Measurements from ENCODE around the gene RC3H1.
"Not testable (repeated sequence)": the region's sequence is repeated elsewhere in the genome, so short reads cannot be mapped to it uniquely, and the experiment has no call there.

RC3H1 gene

GRCh38 chr1:174022080-174022975, at the start of gene RC3H1:
TSS of gene RC3H1 (minus strand) at chr1:174022357. CDS start at chr1:173992985, 29,372 bp downstream.
- peak; percentile 70 to 84 for DNase-seq (ENCODE audit: low read depth in 2 of 2)

GRCh38 chr1:174070614-174071013, 48.5 kb upstream of the RC3H1 start:
- DNase-seq (ENCODE audit: low read depth in 2 of 2) = no peak

DNA sequence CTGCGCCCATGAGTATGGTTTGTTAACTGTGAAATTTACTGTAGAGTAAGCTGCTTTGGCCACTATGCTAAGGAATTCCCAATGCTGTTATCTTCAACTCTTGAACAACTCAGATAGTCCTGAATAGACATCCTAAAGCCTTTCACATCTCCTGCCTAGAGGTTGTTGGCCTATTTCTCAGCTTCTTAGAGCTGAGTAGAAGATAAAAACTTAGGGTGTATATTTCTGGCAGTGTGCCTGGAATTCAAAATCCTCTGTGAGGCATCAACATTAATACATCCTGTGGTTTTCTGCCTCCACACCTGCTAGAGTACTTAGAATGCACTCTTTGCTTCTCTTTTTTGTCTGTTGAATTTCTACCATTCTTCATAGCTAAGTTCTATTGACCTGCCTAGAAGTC, 45.8 kb upstream of the RC3H1 start:
- DNase-seq (ENCODE audit: low read depth in 2 of 2) = no peak

DNA sequence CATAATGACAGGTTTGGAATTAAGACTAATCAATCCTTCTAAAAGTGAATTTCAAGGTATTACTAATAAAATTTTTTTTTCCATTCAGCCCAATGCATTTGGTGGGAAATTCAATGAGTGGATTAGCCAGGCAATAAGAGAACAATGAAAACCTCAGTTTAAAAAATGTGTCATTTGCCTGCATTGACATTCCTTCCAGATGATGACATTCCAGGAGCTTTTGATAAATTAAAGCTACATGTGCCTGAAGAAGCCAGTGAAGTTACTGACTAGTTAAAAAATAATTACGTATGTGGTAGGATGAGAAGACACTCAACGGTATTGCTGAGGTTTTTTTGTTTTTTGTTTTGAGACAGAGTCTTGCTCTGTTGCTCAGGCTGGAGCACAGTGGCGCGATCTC, 37.9 kb upstream of the RC3H1 start:
- DNase-seq (ENCODE audit: low read depth in 2 of 2) = no peak

- DNase-seq (ENCODE audit: low read depth in 2 of 2) = no peak
Observed at GRCh38 chr1:174058624-174059023, 36.5 kb upstream of the RC3H1 start.

GRCh38 chr1:174056609-174057008, 34.5 kb upstream of the RC3H1 start:
- DNase-seq (ENCODE audit: low read depth in 2 of 2) = not testable (repeated sequence)

- not testable (repeated sequence) for DNase-seq (ENCODE audit: low read depth in 2 of 2)
Observed at GRCh38 chr1:174055797-174056196, 33.6 kb upstream of the RC3H1 start.

DNA sequence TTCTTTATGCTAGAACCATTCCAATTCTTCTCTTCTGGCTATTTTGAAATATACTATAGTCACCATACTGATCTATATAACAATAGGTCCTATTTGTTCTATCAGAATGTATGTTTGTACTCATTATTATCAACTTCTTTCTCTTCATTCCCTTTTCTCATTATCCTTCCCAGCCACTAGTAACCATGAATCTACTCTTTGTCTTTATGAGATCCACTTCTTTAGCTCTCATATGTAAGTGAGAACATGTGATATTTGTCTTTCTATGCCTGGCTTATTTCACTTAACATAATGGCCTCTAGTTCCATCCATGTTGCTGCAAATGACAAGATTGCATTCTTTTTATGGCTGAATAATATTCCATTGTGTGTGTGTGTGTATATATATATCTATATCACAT, 31.7 kb upstream of the RC3H1 start:
- DNase-seq (ENCODE audit: low read depth in 2 of 2) = no peak

GRCh38 chr1:174052621-174053020, 30.5 kb upstream of the RC3H1 start:
- DNase-seq (ENCODE audit: low read depth in 2 of 2) = no peak

DNA sequence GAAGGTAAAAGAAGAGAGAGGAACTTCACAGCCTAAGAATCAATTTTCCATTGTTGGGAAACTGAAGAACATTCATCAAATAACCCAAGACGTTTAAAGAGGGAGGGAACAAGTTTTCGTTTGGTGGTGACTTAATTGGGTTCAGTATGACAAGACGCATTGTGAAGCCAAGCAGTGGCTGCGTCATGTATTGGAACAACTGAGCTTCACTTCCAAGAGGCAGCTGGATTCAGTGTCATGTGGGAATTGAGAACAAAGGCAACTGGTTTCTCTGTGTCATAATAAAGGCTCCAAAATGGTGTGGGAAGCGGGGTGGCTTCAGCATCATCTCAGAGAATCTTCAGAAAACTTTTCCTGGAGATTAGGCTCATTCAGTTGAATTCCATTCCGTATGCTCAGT, 29.8 kb upstream of the RC3H1 start:
- DNase-seq (ENCODE audit: low read depth in 2 of 2) = no peak

DNA sequence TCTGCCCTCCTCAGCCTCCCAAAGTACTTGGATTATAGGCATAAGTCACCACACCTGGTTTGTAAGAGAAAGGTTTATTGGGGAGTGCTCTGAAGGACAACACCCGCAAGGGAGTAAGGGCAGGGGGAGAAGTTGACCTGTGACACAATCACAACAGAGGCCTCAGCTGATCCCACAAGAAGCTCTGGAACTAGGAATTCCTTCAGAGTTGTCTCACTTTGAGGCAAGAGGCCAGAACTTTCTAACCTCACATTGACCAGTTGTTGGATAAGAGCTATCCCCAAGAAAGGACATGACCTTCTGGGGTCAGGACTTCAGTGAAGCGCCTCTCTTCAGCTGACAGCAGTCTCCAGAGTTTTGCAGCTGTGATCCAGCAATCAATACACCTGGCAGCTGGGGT, 27.4 kb upstream of the RC3H1 start:
- DNase-seq (ENCODE audit: low read depth in 2 of 2) = no peak

DNA sequence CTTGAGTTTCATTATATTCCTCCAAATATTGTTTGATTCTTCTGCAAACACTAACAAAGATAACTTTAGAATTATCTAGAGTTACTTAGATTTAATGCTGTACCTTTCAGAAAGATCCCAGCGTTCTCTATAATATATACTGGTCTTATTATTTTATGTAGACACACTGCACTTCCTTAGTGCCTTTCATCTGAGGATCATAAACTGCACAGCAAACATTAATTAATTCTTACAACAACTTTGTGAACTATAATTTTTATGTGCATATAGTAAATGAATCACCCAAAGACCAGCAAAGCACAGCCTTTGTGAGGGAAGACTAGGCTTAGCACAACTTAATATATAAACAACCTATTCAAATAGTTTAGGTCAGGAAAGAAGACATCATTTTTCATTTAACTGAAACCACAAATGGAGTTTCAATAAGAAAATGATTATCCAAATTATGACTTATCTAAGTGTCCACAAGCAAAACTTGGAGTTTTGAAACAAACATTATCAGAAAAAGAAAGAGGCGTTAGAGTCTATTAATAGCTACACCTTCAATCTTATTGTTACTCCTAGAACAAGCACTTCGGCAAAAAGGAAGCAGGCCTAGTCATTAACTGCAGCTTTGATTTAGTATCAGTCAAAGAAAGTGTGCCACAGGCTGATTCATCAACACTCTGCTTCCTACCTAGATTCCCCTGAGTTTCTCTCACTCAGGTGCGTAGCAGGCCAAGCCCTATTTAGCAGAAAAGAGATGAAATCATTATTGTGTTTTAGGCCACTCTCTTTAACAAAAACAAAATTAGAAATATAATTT, 22.5 kb upstream of the RC3H1 start:
- DNase-seq (ENCODE audit: low read depth in 2 of 2) = no peak

DNA sequence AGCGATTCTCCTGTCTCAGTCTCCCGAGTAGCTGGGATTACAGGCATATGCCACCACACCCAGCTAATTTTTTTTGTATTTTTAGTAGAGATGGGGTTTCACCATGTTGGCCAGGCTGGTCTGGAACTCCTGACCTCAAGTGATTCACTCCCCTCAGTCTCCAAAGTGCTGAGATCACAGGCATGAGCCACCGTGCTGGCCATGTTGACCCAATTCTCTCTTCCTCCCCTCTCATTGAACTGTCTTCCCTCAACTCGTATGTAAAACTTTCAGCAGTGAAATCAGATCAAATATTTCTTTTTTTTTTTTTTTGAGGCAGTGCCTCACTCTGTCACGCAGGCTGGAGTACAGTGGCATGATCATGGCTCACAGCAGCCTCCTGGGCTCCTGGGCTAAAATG, 20.4 kb upstream of the RC3H1 start:
- not testable (repeated sequence) for DNase-seq (ENCODE audit: low read depth in 2 of 2)

DNA sequence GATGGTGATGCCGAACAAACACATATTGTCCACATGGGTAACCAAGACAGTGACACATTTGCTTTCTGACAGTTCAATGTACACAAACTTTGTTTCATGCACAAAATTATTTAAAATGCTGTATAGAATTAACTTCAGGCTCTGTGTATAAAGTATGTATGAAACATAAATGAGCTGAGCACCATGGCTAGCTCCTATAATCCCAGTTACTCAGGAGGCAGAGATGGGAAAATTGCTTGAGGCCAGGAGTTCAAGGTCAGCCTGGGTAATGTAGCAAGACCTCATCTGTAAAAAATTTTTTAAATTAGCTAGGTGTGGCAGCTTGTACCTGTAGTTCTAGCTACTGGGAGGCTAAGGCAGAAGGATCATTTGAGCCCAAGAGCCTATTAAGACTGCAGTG, 19.2 kb upstream of the RC3H1 start:
- no peak for DNase-seq (ENCODE audit: low read depth in 2 of 2)

GRCh38 chr1:174040387-174040786, 18.2 kb upstream of the RC3H1 start:
- no peak for DNase-seq (ENCODE audit: low read depth in 2 of 2)

GRCh38 chr1:174039027-174039426, 16.9 kb upstream of the RC3H1 start:
- DNase-seq (ENCODE audit: low read depth in 2 of 2) = no peak

DNA sequence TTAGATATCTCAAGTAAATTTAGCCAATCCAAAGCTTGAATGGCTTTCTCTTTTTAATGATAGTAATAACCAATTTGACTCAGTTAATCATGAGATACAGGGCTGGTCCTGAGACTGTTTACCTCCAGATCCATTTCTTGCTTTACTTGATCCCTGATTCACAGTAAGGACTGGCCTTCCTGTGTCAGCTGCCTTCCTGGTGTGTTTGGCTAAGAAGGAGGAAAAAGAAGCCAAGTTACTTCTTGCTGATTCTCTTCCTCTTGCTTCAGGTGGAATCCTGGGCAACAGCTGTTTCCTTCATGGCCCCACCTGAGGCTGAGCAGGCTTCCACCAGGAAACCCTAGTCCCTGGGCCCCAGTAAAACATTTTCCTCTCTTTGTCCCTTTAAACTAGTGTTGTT, 14.6 kb upstream of the RC3H1 start:
- DNase-seq (ENCODE audit: low read depth in 2 of 2) = no peak

DNA sequence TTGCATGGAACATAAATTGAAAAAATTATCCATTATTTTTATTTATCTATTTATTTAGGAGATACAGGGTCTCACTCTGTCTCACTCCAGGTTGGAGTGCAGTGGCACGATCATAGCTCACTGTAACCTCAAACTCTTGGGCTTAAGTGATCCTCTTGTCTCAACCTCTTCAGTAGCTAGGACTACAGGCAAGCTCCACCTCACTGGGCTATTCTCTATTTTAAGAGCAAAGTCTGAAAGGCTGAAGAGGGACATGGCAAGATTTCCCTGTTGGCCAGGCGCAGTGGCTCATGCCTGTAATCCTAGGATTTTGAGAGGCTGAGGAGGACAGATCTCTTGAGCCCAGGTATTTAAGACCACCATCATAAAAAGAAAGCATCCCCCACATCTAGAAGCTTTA, 14.0 kb upstream of the RC3H1 start:
- no peak for DNase-seq (ENCODE audit: low read depth in 2 of 2)

DNA sequence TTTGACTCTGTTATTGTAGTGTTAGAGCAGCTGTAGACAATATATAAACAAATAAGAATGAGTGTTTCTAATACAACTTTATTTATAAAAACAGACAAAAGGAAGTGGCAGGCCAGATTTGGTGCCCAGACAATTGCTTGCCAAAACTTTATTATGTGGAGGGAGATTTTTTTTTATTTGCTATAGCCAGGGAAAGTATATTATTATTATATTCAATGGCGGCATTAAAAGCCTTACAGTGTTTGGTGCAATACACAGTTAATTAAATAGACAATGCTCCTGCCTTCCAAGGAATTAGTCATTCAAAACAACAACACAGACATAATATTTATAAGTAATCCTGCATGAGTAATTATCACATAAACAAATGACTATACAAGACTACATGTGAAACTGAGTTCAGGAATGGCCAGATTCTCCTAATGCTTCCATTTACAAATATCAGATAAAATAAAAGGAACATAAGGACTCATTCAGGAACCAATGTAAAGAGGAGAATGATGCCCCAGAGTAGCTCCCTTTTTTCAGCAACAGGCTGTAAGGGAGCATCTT, 10.6 kb upstream of the RC3H1 start:
- no peak for DNase-seq (ENCODE audit: low read depth in 2 of 2)

- DNase-seq (ENCODE audit: low read depth in 2 of 2) = no peak
Observed at GRCh38 chr1:174031099-174031498, 8.9 kb upstream of the RC3H1 start.

DNA sequence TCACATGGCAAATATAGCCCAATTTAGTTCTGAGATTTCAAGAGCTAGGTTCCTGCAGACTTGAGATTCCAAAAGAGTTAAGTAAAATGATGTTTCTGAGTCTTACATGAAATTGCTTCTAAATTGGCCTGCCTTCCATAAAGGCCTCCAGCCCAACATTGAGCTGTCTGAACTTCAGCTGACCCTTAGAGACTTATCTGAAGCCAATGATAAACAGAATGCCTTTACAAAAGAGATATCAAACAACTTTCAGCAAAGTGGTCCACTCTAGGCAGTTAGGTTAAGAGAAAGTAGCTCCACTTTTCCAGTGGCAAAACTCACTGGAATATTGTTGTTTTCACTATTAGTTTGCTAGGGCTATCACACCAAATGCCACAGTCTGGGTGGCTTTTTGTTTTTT, 6.3 kb upstream of the RC3H1 start:
- DNase-seq (ENCODE audit: low read depth in 2 of 2) = no peak

GRCh38 chr1:174023440-174023839, 1.3 kb upstream of the RC3H1 start:
- no peak for DNase-seq (ENCODE audit: low read depth in 2 of 2)

DNA sequence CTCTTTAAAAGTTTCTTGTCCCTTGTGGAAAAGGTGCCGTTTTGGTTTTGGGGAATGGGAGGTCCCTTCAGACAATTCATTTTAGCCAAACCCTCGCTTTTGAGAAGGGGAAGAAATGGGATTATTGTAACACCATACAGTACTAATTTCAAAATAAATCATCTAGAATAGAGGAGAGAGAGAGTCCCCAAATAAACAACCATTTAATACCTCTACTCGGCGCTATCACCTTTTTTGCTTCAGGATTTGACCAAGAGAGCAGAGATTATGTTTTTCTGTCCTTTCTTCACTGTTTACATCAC, 770 bp upstream of the RC3H1 start:
- DNase-seq (ENCODE audit: low read depth in 2 of 2) = no peak

Data from stimulated activated CD4-positive, alpha-beta T cell treated with anti-CD3 and anti-CD28 coated beads, Interleukin-12 subunit alpha, Interleukin-12 subunit beta, amount 100 ng/mL, for 24 hours (primary cell).